Measurements from ENCODE around the gene TEX38.
"Not testable (repeated sequence)": the region's sequence is repeated elsewhere in the genome, so short reads cannot be mapped to it uniquely, and the experiment has no call there.

GRCh38 chr1:46651152-46651551, 20.5 kb upstream of the TEX38 start:
- TF ChIP-seq CTCF, POLR2A (IDR thresholded peaks at IDR 0.05): not testable (repeated sequence)
